H1 (cell line): ENCODE measurements around the gene CHD9. TPM values are rescaled to one million over a fixed set of nuclear protein-coding genes. Genes with fewer than 3 reads are reported as not detected.

Experiments used
- CTCF ChIA-PET: fragments of 300-600 bp; sonication (Branson Sonifier 250); formaldehyde crosslinking; loops from one replicate; lab custom pipeline; 2021; ENCODE audit not compliant: partially characterized antibody; lab: Charles Lee
- POLR2A ChIA-PET: fragments of 300-600 bp; sonication (Branson Sonifier 250); formaldehyde crosslinking; loops from one replicate; lab custom pipeline; 2021; ENCODE audit warnings: inconsistent platforms; ENCODE audit not compliant: partially characterized antibody; lab: Charles Lee
- DNase-seq, 2 experiments: peaks; one replicate each; pipeline versions ENCODE4 v3.0.0 to v3.0.0-alpha.2; 2010 to 2022; ENCODE audit warnings: low spot score in 2 of 2, low read depth in 1 of 2, mixed read lengths in 1 of 2
- FAIRE-seq: peaks from 2 replicates; lab custom pipeline; 2011; peaks lifted over from hg19 to GRCh38; lab: Jason Lieb, UNC
- H2AFZ ChIP-seq: 2 replicates; pipeline ENCODE4 v1.8.1; 2012; ENCODE audit warnings: low read length, inconsistent platforms
- H2AK5ac ChIP-seq: 2 replicates; pipeline ENCODE4 v1.6.1; 2013; ENCODE audit warnings: low read depth, low read length
- H2BK120ac ChIP-seq: replicated peaks from 2 replicates; pipeline ENCODE3; 2013; ENCODE audit warnings: low read depth, low read length, inconsistent platforms
- H2BK12ac ChIP-seq: 2 replicates; pipeline ENCODE4 v1.6.1; 2013; ENCODE audit warnings: low read depth, low read length
- H2BK15ac ChIP-seq: 2 replicates; pipeline ENCODE4 v1.6.1; 2013; ENCODE audit warnings: low read length
- H2BK20ac ChIP-seq: 2 replicates; pipeline ENCODE4 v1.6.1; 2013; ENCODE audit warnings: low read length
- H2BK5ac ChIP-seq: 2 replicates; pipeline ENCODE4 v1.6.1; 2013; ENCODE audit warnings: low read depth, low read length
- H3K14ac ChIP-seq: 2 replicates; pipeline ENCODE4 v1.6.1; 2013; ENCODE audit warnings: inconsistent platforms; ENCODE audit not compliant: insufficient read length
- H3K18ac ChIP-seq: 2 replicates; pipeline ENCODE4 v1.6.1; 2013; ENCODE audit warnings: low read length; ENCODE audit errors: extremely low read depth
- H3K23ac ChIP-seq: 2 replicates; pipeline ENCODE4 v1.6.1; 2013; ENCODE audit warnings: inconsistent platforms; ENCODE audit not compliant: insufficient read length
- H3K23me2 ChIP-seq: 2 replicates; pipeline ENCODE4 v1.6.1; 2013; ENCODE audit warnings: low read depth, low read length
- H3K27ac ChIP-seq: 2 replicates; pipeline ENCODE4 v1.6.1; 2011; ENCODE audit warnings: low read depth, low read length, inconsistent platforms
- H3K27me3 ChIP-seq, 4 experiments: replicated peaks in 1 of 4; 1 replicate in 1 of 4; 2 replicates in 3 of 4; pipeline versions ENCODE4 v1.6.1 to v1.8.1; 2011 to 2013; ENCODE audit warnings: low read length in 3 of 4, mild to moderate bottlenecking in 3 of 4, inconsistent platforms in 2 of 4, mixed read lengths in 2 of 4, moderate library complexity in 1 of 4; ENCODE audit not compliant: control insufficient read depth in 3 of 4, insufficient read depth in 3 of 4; ENCODE audit errors: extremely low read depth in 1 of 4
- H3K36me3 ChIP-seq, 4 experiments: 2 replicates each; pipeline versions ENCODE4 v1.6.1 to v1.8.1; 2011 to 2013; ENCODE audit warnings: mild to moderate bottlenecking in 4 of 4, low read length in 3 of 4, moderate library complexity in 2 of 4, control low read depth in 1 of 4, inconsistent platforms in 1 of 4; ENCODE audit not compliant: insufficient read depth in 4 of 4, control insufficient read depth in 2 of 4
- H3K4ac ChIP-seq: replicated peaks from 2 replicates; pipeline ENCODE3; 2013; ENCODE audit warnings: low read length, low read depth, mixed read lengths, inconsistent platforms; ENCODE audit not compliant: insufficient read length
- H3K4me1 ChIP-seq, 4 experiments: replicated peaks in 1 of 4; 1 replicate in 1 of 4; 2 replicates in 3 of 4; pipeline versions ENCODE4 v1.6.1 to v1.8.1; 2011 to 2013; ENCODE audit warnings: low read length in 3 of 4, inconsistent platforms in 2 of 4, mixed read lengths in 1 of 4; ENCODE audit not compliant: insufficient read depth in 4 of 4, control insufficient read depth in 3 of 4
- H3K4me2 ChIP-seq, 2 experiments: 2 replicates each; pipeline versions ENCODE4 v1.6.1 to v1.8.1; 2011 to 2013; ENCODE audit warnings: low read depth in 2 of 2, low read length in 2 of 2, control low read depth in 1 of 2, inconsistent platforms in 1 of 2, mild to moderate bottlenecking in 1 of 2; ENCODE audit not compliant: insufficient read depth in 1 of 2
- H3K4me3 ChIP-seq, 4 experiments: fragments of 200-600, 300-600 bp in 1 of 4; sonication (generic), shearing (Covaris generic), sonication (Bioruptor Twin) in 1 of 4; 2 replicates each; pipeline versions ENCODE4 v1.5.1 to v1.8.1; 2011 to 2016; ENCODE audit warnings: low read length in 4 of 4, low read depth in 3 of 4, control low read depth in 2 of 4, inconsistent platforms in 2 of 4, mild to moderate bottlenecking in 2 of 4, mixed read lengths in 1 of 4, moderate library complexity in 1 of 4; ENCODE audit not compliant: insufficient read depth in 2 of 4; ENCODE audit errors: extremely low read depth in 1 of 4
- H3K56ac ChIP-seq: replicated peaks from 2 replicates; pipeline ENCODE3; 2013; ENCODE audit warnings: low read depth, mild to moderate bottlenecking, mixed read lengths, low read length, inconsistent platforms; ENCODE audit not compliant: insufficient read length
- H3K79me1 ChIP-seq: 2 replicates; pipeline ENCODE4 v1.6.1; 2013; ENCODE audit warnings: low read depth, low read length, control low read depth
- H3K79me2 ChIP-seq, 2 experiments: 2 replicates each; pipeline versions ENCODE4 v1.6.1 to v1.8.1; 2012 to 2013; ENCODE audit warnings: low read length in 2 of 2, mild to moderate bottlenecking in 2 of 2, inconsistent platforms in 1 of 2; ENCODE audit not compliant: insufficient read depth in 2 of 2, control insufficient read depth in 1 of 2
- H3K9ac ChIP-seq, 4 experiments: replicated peaks in 1 of 4; 1 replicate in 1 of 4; 2 replicates in 3 of 4; pipeline versions ENCODE4 v1.6.1 to v1.8.1; 2011 to 2013; ENCODE audit warnings: low read depth in 3 of 4, low read length in 3 of 4, control low read depth in 2 of 4, mild to moderate bottlenecking in 2 of 4, moderate library complexity in 2 of 4, inconsistent platforms in 1 of 4; ENCODE audit errors: extremely low read depth in 1 of 4
- H3K9me3 ChIP-seq, 2 experiments: 2 replicates each; pipeline versions ENCODE4 v1.6.1 to v1.8.1; 2012 to 2013; ENCODE audit warnings: mild to moderate bottlenecking in 2 of 2, moderate library complexity in 2 of 2, control low read depth in 1 of 2, inconsistent platforms in 1 of 2, low read depth in 1 of 2, low read length in 1 of 2, mixed read lengths in 1 of 2; ENCODE audit not compliant: insufficient read depth in 2 of 2
- H4K20me1 ChIP-seq, 2 experiments: replicated peaks in 1 of 2; 2 replicates each; pipeline versions ENCODE3 to v1.8.1; 2011 to 2013; ENCODE audit warnings: inconsistent platforms in 2 of 2, low read length in 2 of 2, mild to moderate bottlenecking in 1 of 2; ENCODE audit not compliant: insufficient read depth in 2 of 2, control insufficient read depth in 1 of 2
- H4K5ac ChIP-seq: 2 replicates; pipeline ENCODE4 v1.6.1; 2013; ENCODE audit warnings: low read length, low read depth, mixed read lengths, inconsistent platforms; ENCODE audit not compliant: insufficient read length
- H4K8ac ChIP-seq: 2 replicates; pipeline ENCODE4 v1.8.0; 2013; ENCODE audit warnings: mild to moderate bottlenecking, moderate library complexity, low read length, inconsistent platforms; ENCODE audit not compliant: insufficient read depth; ENCODE audit errors: extremely low read depth
- H4K91ac ChIP-seq: replicated peaks from 2 replicates; pipeline ENCODE3; 2013; ENCODE audit warnings: low read length, mixed read lengths, inconsistent platforms; ENCODE audit not compliant: insufficient read length
- CHD1 ChIP-seq: IDR thresholded peaks from 2 replicates; pipeline ENCODE4 v1.6.1; 2012; ENCODE audit warnings: low read depth, low read length, improper control_type of control experiment
- HDAC6 ChIP-seq: IDR thresholded peaks from one replicate; pipeline ENCODE4 v1.7.1; 2012; ENCODE audit warnings: low read depth, mild to moderate bottlenecking, inconsistent platforms, low read length, moderate library complexity
- NANOG ChIP-seq: IDR thresholded peaks from 2 replicates; pipeline ENCODE4 v1.6.1; 2011; ENCODE audit warnings: low read length, low read depth, mild to moderate bottlenecking, inconsistent platforms; ENCODE audit not compliant: insufficient read depth, poor library complexity, severe bottlenecking
- POLR2AphosphoS5 ChIP-seq: IDR thresholded peaks from 2 replicates; pipeline ENCODE4 v1.6.1; 2011; ENCODE audit warnings: low read depth, low read length
- RAD21 ChIP-seq, 2 experiments: IDR thresholded peaks in 1 of 2; conservative IDR thresholded peaks in 1 of 2; 2 replicates each; pipeline ENCODE4 v1.6.1; 2011; ENCODE audit warnings: low read depth in 2 of 2, low read length in 2 of 2, improper control_type of control experiment in 1 of 2, inconsistent platforms in 1 of 2, mild to moderate bottlenecking in 1 of 2, moderate library complexity in 1 of 2
- RNF2 ChIP-seq: fragments of 200-900, 300-1000 bp; sonication (generic); IDR thresholded peaks from 2 replicates; pipeline ENCODE4 v1.7.1; 2016; ENCODE audit warnings: borderline replicate concordance, low read depth, mild to moderate bottlenecking, antibody characterized with exemption, low read length; ENCODE audit not compliant: poor library complexity, severe bottlenecking; ENCODE audit errors: missing control alignments
- WGBS, 2 experiments: shearing (Covaris generic) in 1 of 2; methylation state at CpG; one replicate each; pipeline versions ENCODE4 v1.1.6 to v1.1.7; 2013 to 2015; ENCODE audit warnings: low lambda C conversion rate in 2 of 2, mixed read lengths in 2 of 2, inconsistent platforms in 1 of 2, low coverage in 1 of 2, missing lambda C conversion rate in 1 of 2; ENCODE audit not compliant: insufficient replicate concordance in 2 of 2, insufficient coverage in 1 of 2, insufficient read length in 1 of 2; ENCODE audit errors: extremely low coverage in 1 of 2, missing lambda C conversion rate in 1 of 2; 5-methylcytosine and 5-hydroxymethylcytosine counted together
- polyA plus RNA-seq, 7 experiments: library from polyadenylated mRNA; depleted of rRNA in 3 of 7; stranded (reverse) in 5 of 7; unstranded in 2 of 7; fragments of >200 nt in 5 of 7; fragments of 200-250 nt in 2 of 7; gene quantifications; 1 replicate in 5 of 7; 2 replicates in 1 of 7; 4 replicates in 1 of 7; pipeline versions ENCODE4 v1.2.1 to v1.2.3, GENCODE V29; 2011 to 2013; ENCODE audit warnings: missing spikeins in 2 of 7, mixed read lengths in 2 of 7
- total RNA-seq: library from RNA; stranded (reverse); fragmentation: NEBNext Ultra II Directional; extraction: Animal tissue kit (Norgen Biotek cat#: 25700); gene quantifications from 2 replicates; pipeline ENCODE4 v1.2.1, GENCODE V29; 2021

CHD9 gene
- total and polyA plus RNA-seq, 2 of the 8 experiments (the other 6 are each of a cell fraction or from before 2014, with no cell fraction given), result 9.9 to 32.4 TPM

GRCh38 chr16:53282328-53282727 lies 227.5 kb downstream of the CHD9 start:
- Histone ChIP-seq H2BK12ac (no peak overlapping the region), H2AK5ac (no peak overlapping the region), H2BK5ac (no peak overlapping the region), H3K23ac (no peak overlapping the region), H2BK20ac (no peak overlapping the region), H4K5ac (no peak overlapping the region), H3K56ac (no peak overlapping the region), H3K4ac (no peak overlapping the region), H4K8ac (no peak overlapping the region), H3K14ac (no peak overlapping the region), H3K79me1 (no peaks in the 10 kb centered on the region; the same call in 1 of the 2 replicates), H2BK120ac (no peak overlapping the region), H3K79me2 (no peaks in the 10 kb centered on the region), H2AFZ (no peak overlapping the region), H3K18ac (no peak overlapping the region), H3K9me3 (no peaks in the 10 kb centered on the region), H4K20me1 (no peaks in the 10 kb centered on the region), H3K4me2 (no peak overlapping the region), H3K4me3 (no peak overlapping the region), H3K27ac (no peak overlapping the region), H3K4me1 (no peaks in the 10 kb centered on the region), H3K27me3 (no peaks in the 10 kb centered on the region), H2BK15ac (no peak overlapping the region), H3K9ac (no peak overlapping the region), H3K36me3 (peaks cover 6 to 47% (median 30%) of the 10 kb centered on the region in 4 experiments; a peak in 7 of 8 replicates), H3K23me2 (no peaks in the 10 kb centered on the region), H4K91ac (no peak overlapping the region)
- 94% methylated on average over 5 of the region's 5 CpGs; no CpG with 5 or more reads in 1 of the 2 experiments for WGBS, 2 experiments
- ChIA-PET POLR2A (no interaction called here), CTCF (interaction anchor here (2.7 kb wide), 1 partner anchor 10 kb away, joined by 14 read pairs; no protein-coding TSS in a partner anchor)
- TF ChIP-seq NANOG (no peak), POLR2AphosphoS5 (no peak), RNF2 (no peak), CHD1 (no peak), HDAC6 (no peak), RAD21 (IDR thresholded peaks at IDR 0.05 in 1 of 2, conservative IDR thresholded peaks at IDR 0.05 in 1 of 2; ENCODE audit: low read depth in 2 of 2, low read length in 2 of 2) (no peak)
- no peak for FAIRE-seq
- no peak for DNase-seq
